Fibroblast of villous mesenchyme (primary cell): Measurements from ENCODE around the gene THSD4. TPM values are rescaled to one million over a fixed set of nuclear protein-coding genes. Genes with fewer than 3 reads are reported as not detected.
A peak's percentile ranks its signal among the peaks of the same experiment; 100 is the strongest.

Experiments used
- DNase-seq: peaks from one replicate; pipeline ENCODE4 v3.0.0-alpha.2; 2010; ENCODE audit warnings: low read depth
- H3K4me3 ChIP-seq: 2 replicates; pipeline ENCODE4 v1.5.1; 2011; ENCODE audit warnings: low read depth, mild to moderate bottlenecking, low read length
- CTCF ChIP-seq: IDR thresholded peaks from 2 replicates; pipeline ENCODE4 v1.5.1; 2012; ENCODE audit warnings: low read depth, mild to moderate bottlenecking, low read length; ENCODE audit not compliant: insufficient read depth
- total RNA-seq: library from RNA; depleted of rRNA; stranded (reverse); fragments of >200 nt; gene quantifications from 2 replicates; pipeline ENCODE4 v1.2.3, GENCODE V29; 2012

THSD4 gene
- total RNA-seq, 1 donor: 76.4 TPM

GRCh38 chr15:71355268-71355667 is 240.0 kb downstream of the THSD4 start:
- DNase-seq: no peak
- no peak for TF ChIP-seq CTCF
- H3K4me3 ChIP-seq: no peak overlapping the region

- no peak for TF ChIP-seq CTCF
- H3K4me3 ChIP-seq: no peak overlapping the region
Observed at GRCh38 chr15:71357321-71357732, 242.1 kb downstream of the THSD4 start.

GRCh38 chr15:71357967-71358366 is 242.7 kb downstream of the THSD4 start:
- no peak overlapping the region for H3K4me3 ChIP-seq
- DNase-seq: no peak
- no peak for TF ChIP-seq CTCF

More at GRCh38 chr15:71357321-71357732, 242.1 kb downstream of the THSD4 start:
- DNase-seq: peak; percentile 63

GRCh38 chr15:71359246-71359645 is 244.0 kb downstream of the THSD4 start:
- no peak for DNase-seq
- TF ChIP-seq CTCF: no peak
- no peak overlapping the region for H3K4me3 ChIP-seq

- H3K4me3 ChIP-seq: no peak overlapping the region
- no peak for DNase-seq
- TF ChIP-seq CTCF: no peak
Observed at GRCh38 chr15:71362556-71362955, 247.3 kb downstream of the THSD4 start.

- no peak overlapping the region for H3K4me3 ChIP-seq
- DNase-seq: no peak
- TF ChIP-seq CTCF: no peak
Observed at GRCh38 chr15:71362987-71363968, 248.0 kb downstream of the THSD4 start.

GRCh38 chr15:71364117-71364584 is 248.9 kb downstream of the THSD4 start:
- H3K4me3 ChIP-seq: no peak overlapping the region
- DNase-seq: no peak
- no peak for TF ChIP-seq CTCF
